H1 (cell line): ENCODE results near the gene GRID1. TPM values are rescaled to one million over a fixed set of nuclear protein-coding genes. Genes with fewer than 3 reads are reported as not detected.

ENCODE experiments used
- CTBP2 ChIP-seq: IDR thresholded peaks from 2 replicates; pipeline ENCODE4 v1.7.0; 2011; ENCODE audit warnings: borderline replicate concordance, mild to moderate bottlenecking, moderate library complexity, mixed read lengths, low read length; ENCODE audit not compliant: insufficient read depth, insufficient read length
- RNF2 ChIP-seq: fragments of 200-900, 300-1000 bp; sonication (generic); IDR thresholded peaks from 2 replicates; pipeline ENCODE4 v1.7.1; 2016; ENCODE audit warnings: borderline replicate concordance, low read depth, mild to moderate bottlenecking, antibody characterized with exemption, low read length; ENCODE audit not compliant: poor library complexity, severe bottlenecking; ENCODE audit errors: missing control alignments
- polyA plus RNA-seq, 7 experiments: library from polyadenylated mRNA; depleted of rRNA in 3 of 7; stranded (reverse) in 5 of 7; unstranded in 2 of 7; fragments of >200 nt in 5 of 7; fragments of 200-250 nt in 2 of 7; gene quantifications; 1 replicate in 5 of 7; 2 replicates in 1 of 7; 4 replicates in 1 of 7; pipeline versions ENCODE4 v1.2.1 to v1.2.3, GENCODE V29; 2011 to 2013; ENCODE audit warnings: missing spikeins in 2 of 7, mixed read lengths in 2 of 7
- total RNA-seq: library from RNA; stranded (reverse); fragmentation: NEBNext Ultra II Directional; extraction: Animal tissue kit (Norgen Biotek cat#: 25700); gene quantifications from 2 replicates; pipeline ENCODE4 v1.2.1, GENCODE V29; 2021

Gene GRID1
- total and polyA plus RNA-seq, 2 of the 8 experiments (the other 6 are each of a cell fraction or from before 2014, with no cell fraction given): 0.22 to 0.30 TPM

DNA sequence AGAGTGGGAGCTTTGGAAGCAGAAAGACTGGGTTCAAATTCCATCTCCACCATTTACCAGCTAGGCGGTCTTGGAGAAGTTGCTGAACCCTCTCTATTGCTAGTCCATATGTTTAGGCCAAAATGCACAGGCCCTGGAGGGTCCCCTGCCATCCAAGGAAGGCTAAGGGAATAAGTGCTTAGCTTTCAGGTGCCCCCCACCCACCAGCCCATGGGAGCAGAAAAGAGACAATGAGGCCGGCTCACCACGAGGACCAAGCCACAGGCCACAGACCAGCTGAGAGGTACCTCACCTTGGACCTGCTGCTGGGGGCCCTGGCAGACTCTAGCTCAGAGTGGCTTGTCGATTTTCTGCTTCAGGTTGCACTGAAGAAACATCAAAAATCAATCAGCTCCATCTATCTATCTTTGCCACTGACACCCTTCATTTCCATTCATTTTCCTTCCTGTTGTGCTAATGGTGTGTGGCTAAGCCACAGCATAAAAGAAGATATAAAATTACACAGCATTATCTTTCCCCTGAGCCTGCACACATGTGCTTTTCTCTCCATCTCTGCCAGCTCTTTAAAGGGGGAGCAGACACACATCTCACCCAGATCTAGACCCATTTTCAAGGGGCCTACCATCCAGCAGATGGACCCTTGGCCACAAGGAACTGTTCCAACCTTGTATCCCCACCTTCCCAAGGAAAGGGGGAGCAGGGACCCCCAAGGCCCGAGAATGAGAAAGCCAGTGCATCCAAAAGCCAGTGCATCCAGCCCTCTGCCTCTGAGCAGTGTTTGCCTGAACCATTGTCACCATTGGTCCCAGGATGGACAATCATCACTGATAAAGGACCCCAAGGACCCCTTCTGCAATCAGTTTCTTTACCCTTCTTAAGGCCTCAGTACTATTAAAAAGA, 65.4 kb downstream of the GRID1 start (continued):
- TF ChIP-seq RNF2: no peak
- no peak for TF ChIP-seq CTBP2
